Measurements from ENCODE around the gene SEBOX. TPM values are rescaled to one million over a fixed set of nuclear protein-coding genes. Genes with fewer than 3 reads are reported as not detected.
A peak's percentile ranks its signal among the peaks of the same experiment; 100 is the strongest.

The SEBOX gene
- total RNA-seq, 1 experiment from 2014 or later = not detected

DNA sequence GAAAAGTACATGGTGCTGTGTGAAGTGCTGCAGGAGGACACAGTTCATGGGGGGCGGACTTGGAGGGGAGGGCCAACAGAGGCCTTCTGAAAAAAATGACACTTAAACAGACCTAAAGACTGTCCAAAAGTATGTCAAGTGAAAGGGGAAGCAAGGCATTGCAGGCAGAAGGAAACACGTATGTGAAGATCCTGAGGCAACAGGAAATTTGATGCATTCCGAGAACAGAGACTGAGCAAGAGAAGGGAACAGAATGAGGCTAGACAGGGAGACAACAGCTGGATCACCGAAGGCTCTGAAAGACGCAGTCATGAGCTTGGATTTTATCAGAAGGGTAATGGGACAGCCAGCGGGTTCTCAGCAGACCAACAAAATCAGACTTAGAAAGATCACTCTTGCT, 30.8 kb downstream of the SEBOX start:
- peak overlapping the region; percentile 84 for H3K9ac ChIP-seq (ENCODE audit: low read length)
- H3K4me1 ChIP-seq (ENCODE audit: insufficient read depth, low read length) = peaks cover 25% of the 10 kb centered on the region
- no TSS peak for BruUV-seq (replicated peaks)
- no peak overlapping the region for H3K27ac ChIP-seq (ENCODE audit: low read length)
- no peak overlapping the region for H2AFZ ChIP-seq (ENCODE audit: low read length)
- H3K9me3 ChIP-seq (ENCODE audit: low read length) = no peaks in the 10 kb centered on the region
- H3K27me3 ChIP-seq (ENCODE audit: low read length) = no peaks in the 10 kb centered on the region
- H3K36me3 ChIP-seq (ENCODE audit: low read depth, low read length) = no peaks in the 10 kb centered on the region
- peak overlapping the region; percentile 98 for H3K4me2 ChIP-seq (ENCODE audit: low read length)
- H3K79me2 ChIP-seq (ENCODE audit: low read length) = peaks cover 56% of the 10 kb centered on the region
- intact Hi-C loops (cut with micrococcal nuclease) = no loop called here
- H3K9me2 ChIP-seq (replicated peaks; ENCODE audit: low read length) = no peaks in the 10 kb centered on the region
- peak overlapping the region; percentile 97 for H3K4me3 ChIP-seq (ENCODE audit: low read length)
- 0 out of 2 replicates have a peak, but pooled peaks cover 6% of the 10 kb centered on the region for H4K20me1 ChIP-seq (ENCODE audit: low read length)
- ChIA-PET CTCF (no interaction called here), POLR2A (ENCODE audit: unreplicated experiment) (no interaction called here)
- no peaks in the 10 kb centered on the region for H3F3A ChIP-seq (ENCODE audit: low read length, unreplicated experiment)
- no peak for TF ChIP-seq EZH2 (IDR thresholded peaks at IDR 0.05; ENCODE audit: low read length, unreplicated experiment)
- no peak for TF ChIP-seq CTCF (conservative IDR thresholded peaks at IDR 0.05; ENCODE audit: low read depth, low read length)
- TF ChIP-seq EZH2phosphoT487 (IDR thresholded peaks at IDR 0.05; ENCODE audit: borderline replicate concordance, low read length) = no peak
- DNase-seq (no peak), ATAC-seq (no peak)

DNA sequence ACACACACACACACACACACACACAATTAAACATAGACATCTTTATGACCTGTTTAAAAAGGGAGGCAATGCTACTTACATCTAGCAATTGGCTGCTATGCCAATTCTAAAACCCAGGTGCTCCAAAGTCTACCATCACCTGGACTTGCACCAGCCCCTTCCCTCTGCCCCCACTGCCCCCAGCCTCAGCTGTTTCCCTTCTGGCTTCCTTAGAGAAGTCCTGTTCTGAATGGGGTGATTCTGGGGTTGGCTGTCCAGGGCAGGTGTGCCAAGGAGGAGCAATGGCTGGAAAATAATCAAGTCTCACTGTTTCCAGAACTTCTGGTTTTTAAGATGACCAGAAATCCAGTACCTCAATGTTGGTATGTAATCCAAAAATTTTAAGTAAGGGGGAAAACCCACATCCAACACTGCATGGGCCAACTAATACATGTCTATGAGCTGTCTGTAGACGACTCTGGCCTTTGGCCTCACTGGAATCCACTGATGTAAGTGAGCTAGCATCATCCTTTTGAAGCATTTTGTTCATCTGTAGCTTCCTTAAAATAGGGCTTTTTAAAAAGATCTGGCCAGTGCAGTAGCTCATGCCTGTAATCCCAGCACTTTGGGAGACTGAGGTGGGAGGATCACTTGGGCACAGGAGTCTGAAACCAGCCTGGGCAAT, 31.8 kb downstream of the SEBOX start:
- H3K27me3 ChIP-seq (ENCODE audit: low read length) = no peaks in the 10 kb centered on the region
- H3K79me2 ChIP-seq (ENCODE audit: low read length) = peaks cover 49% of the 10 kb centered on the region
- DNase-seq = no peak
- intact Hi-C loops (cut with micrococcal nuclease) = no loop called here
- BruUV-seq (replicated peaks) = no TSS peak
- no peaks in the 10 kb centered on the region for H3F3A ChIP-seq (ENCODE audit: low read length, unreplicated experiment)
- peaks cover 23% of the 10 kb centered on the region for H3K4me1 ChIP-seq (ENCODE audit: insufficient read depth, low read length)
- H3K27ac ChIP-seq (ENCODE audit: low read length) = no peak overlapping the region
- H3K9ac ChIP-seq (ENCODE audit: low read length) = no peak overlapping the region
- POLR2A ChIA-PET (ENCODE audit: unreplicated experiment) = no interaction called here
- H3K9me3 ChIP-seq (ENCODE audit: low read length) = no peaks in the 10 kb centered on the region
- H3K4me2 ChIP-seq (ENCODE audit: low read length) = no peak overlapping the region
- no peak overlapping the region for H3K4me3 ChIP-seq (ENCODE audit: low read length)
- no peaks in the 10 kb centered on the region for H3K9me2 ChIP-seq (replicated peaks; ENCODE audit: low read length)
- 0 out of 2 replicates have a peak, but pooled peaks cover 6% of the 10 kb centered on the region for H4K20me1 ChIP-seq (ENCODE audit: low read length)
- CTCF ChIA-PET = no interaction called here
- no peak overlapping the region for H2AFZ ChIP-seq (ENCODE audit: low read length)
- no peak for ATAC-seq
- H3K36me3 ChIP-seq (ENCODE audit: low read depth, low read length) = peaks cover 2% of the 10 kb centered on the region; the same call in 1 of the 2 replicates
- no peak for TF ChIP-seq CTCF (conservative IDR thresholded peaks at IDR 0.05; ENCODE audit: low read depth, low read length)

- no peak for TF ChIP-seq EZH2 (IDR thresholded peaks at IDR 0.05; ENCODE audit: low read length, unreplicated experiment)
- no peak for TF ChIP-seq CTCF (conservative IDR thresholded peaks at IDR 0.05; ENCODE audit: low read depth, low read length)
- TF ChIP-seq EZH2phosphoT487 (IDR thresholded peaks at IDR 0.05; ENCODE audit: borderline replicate concordance, low read length) = no peak
- Histone ChIP-seq H3K9ac (ENCODE audit: low read length) (no peak overlapping the region), H3F3A (ENCODE audit: low read length, unreplicated experiment) (no peaks in the 10 kb centered on the region), H3K36me3 (ENCODE audit: low read depth, low read length) (peaks cover 7% of the 10 kb centered on the region; the same call in 1 of the 2 replicates), H3K27me3 (ENCODE audit: low read length) (no peaks in the 10 kb centered on the region), H3K4me1 (ENCODE audit: insufficient read depth, low read length) (peaks cover 27% of the 10 kb centered on the region), H3K4me2 (ENCODE audit: low read length) (no peak overlapping the region), H3K4me3 (ENCODE audit: low read length) (no peak overlapping the region), H2AFZ (ENCODE audit: low read length) (no peak overlapping the region), H3K27ac (ENCODE audit: low read length) (no peak overlapping the region), H3K9me3 (ENCODE audit: low read length) (no peaks in the 10 kb centered on the region), H3K79me2 (ENCODE audit: low read length) (peaks cover 36% of the 10 kb centered on the region), H4K20me1 (ENCODE audit: low read length) (0 out of 2 replicates have a peak, but pooled peaks cover 3% of the 10 kb centered on the region), H3K9me2 (replicated peaks; ENCODE audit: low read length) (no peaks in the 10 kb centered on the region)
- ChIA-PET POLR2A (ENCODE audit: unreplicated experiment) (no interaction called here), CTCF (no interaction called here)
- no TSS peak for BruUV-seq (replicated peaks)
- intact Hi-C loops (cut with micrococcal nuclease) = no loop called here
- no peak for ATAC-seq
- DNase-seq = no peak
Observed at GRCh38 chr17:28331891-28332420, 33.0 kb downstream of the SEBOX start.
